H7 (cell line): ENCODE measurements around the gene KRT36. TPM values are rescaled to one million over a fixed set of nuclear protein-coding genes. Genes with fewer than 3 reads are reported as not detected.

Source experiments
- DNase-seq: peaks from one replicate; pipeline ENCODE4 v3.0.0; 2012
- H3K27me3 ChIP-seq: 2 replicates; pipeline ENCODE4 v1.6.0; 2011; ENCODE audit warnings: mild to moderate bottlenecking, low read length; ENCODE audit not compliant: control insufficient read depth, insufficient read depth
- H3K36me3 ChIP-seq: replicated peaks from 2 replicates; pipeline ENCODE4 v1.5.1; 2011; ENCODE audit warnings: low read length; ENCODE audit not compliant: control insufficient read depth, insufficient read depth
- H3K4me3 ChIP-seq: 2 replicates; pipeline ENCODE4 v1.5.1; 2011; ENCODE audit warnings: low read depth, mild to moderate bottlenecking, control low read depth, low read length, moderate library complexity; ENCODE audit not compliant: insufficient read depth
- total RNA-seq: library from RNA; depleted of rRNA; stranded (reverse); fragments of >200 nt; shearing (Covaris generic); gene quantifications from 2 replicates; pipeline ENCODE4 v1.2.3, GENCODE V29; 2014; rRNA removed

KRT36 gene
- total RNA-seq: not detected in 2 replicates

DNA sequence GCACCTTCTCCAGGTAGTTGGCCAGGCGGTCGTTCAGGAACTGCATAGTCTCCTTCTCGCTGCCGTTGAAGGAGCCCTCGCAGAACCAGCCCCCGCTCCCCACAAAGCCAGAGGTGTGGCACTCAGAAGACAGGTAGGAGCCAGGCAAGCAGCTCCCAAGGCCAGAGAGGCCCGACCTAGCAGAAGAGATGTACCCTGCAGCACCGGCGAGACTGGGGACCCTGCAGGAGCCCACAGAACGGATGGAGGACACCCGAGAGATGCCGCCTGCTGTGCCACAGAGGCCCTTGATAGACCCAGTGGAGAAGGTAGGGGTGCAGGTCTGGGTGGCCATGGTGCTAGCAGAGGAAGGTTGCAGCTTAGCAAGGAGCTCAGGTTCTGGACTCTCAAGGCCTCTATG, at the start of gene KRT36:
Gene KRT36, minus strand, starts transcription at position 380 of the 400 bp plus-strand sequence. Its CDS starts 46 bp downstream, at position 334.
- no peak within 1 kb of the TSS for H3K4me3 ChIP-seq
- H3K27me3 ChIP-seq: 0 out of 2 replicates have a peak, but pooled peaks cover 2% of the 10 kb centered on the region
- H3K36me3 ChIP-seq: no peaks in the 10 kb centered on the region
- DNase-seq: no peak

DNA sequence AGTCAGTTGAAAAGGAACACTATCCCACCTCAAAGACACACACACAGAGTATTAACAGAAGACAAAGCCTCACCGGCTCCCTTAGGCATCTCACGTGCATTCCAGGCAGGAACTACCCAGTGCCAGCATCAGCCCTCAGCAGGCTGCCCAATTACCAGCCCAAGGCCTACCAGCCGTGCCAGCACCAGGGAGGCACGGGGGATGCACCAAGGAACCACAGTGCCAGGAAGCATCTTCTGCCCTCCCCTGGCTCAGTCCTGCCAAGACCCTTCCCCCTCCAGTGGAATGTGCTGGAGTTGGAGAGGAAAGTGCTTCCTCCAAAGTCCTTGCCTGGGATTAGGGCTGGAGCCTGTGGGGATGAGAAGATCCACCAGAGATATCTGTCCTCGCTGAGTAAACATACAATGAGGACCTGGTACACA, 49.4 kb upstream of the KRT36 start:
- no peak overlapping the region for H3K4me3 ChIP-seq

DNA sequence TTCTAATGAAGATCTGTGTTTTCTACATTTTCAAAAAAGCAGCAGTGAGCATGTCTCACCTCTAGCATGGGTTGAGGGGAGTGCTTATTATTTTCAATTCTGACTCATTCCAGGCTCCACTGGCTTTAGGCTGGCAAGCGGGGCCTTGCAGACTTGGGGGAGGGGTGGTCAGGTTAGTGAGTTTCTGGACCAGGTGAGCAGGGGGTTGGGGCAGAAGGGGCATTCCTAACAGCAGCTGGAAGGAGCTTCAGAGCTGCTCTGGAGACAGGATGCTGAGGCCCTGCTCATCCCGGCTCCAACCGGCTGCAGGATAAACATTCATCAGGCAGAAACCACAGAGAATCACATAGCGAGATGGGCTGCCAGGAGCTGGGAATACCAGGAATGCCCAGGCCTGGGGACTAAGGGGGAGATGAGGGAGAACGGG, 48.9 kb upstream of the KRT36 start:
- H3K27me3 ChIP-seq: no peaks in the 10 kb centered on the region
- H3K4me3 ChIP-seq: no peak overlapping the region
- DNase-seq: peak; percentile 57
- H3K36me3 ChIP-seq: no peaks in the 10 kb centered on the region

More for the DNA sequence above, 49.4 kb upstream of the KRT36 start:
- peak; percentile 48 for DNase-seq
- no peaks in the 10 kb centered on the region for H3K36me3 ChIP-seq
- H3K27me3 ChIP-seq: no peaks in the 10 kb centered on the region

- H3K4me3 ChIP-seq: no peak overlapping the region
- no peaks in the 10 kb centered on the region for H3K36me3 ChIP-seq
- H3K27me3 ChIP-seq: no peaks in the 10 kb centered on the region
- DNase-seq: no peak
These were observed 48.3 kb upstream of the KRT36 start for GRCh38 chr17:41537990-41538389.

DNA sequence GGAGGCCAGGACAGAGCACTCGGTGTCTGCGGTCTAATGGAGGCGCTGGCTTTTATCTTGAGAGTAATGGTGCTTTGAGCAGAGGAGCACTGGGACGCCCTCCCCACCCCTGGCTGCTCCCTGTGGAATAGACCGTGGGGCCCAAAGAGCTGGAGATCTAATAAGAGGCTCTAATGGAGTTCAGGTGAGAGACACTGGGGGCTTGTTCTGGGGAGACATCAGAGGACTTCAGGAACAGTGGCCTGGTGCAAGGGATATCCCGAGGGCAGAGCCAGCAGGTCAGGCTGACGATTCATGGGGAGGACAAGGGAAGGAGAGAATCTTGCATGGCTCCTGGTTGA, 47.9 kb upstream of the KRT36 start:
- no peak for DNase-seq
- H3K27me3 ChIP-seq: no peaks in the 10 kb centered on the region

DNA sequence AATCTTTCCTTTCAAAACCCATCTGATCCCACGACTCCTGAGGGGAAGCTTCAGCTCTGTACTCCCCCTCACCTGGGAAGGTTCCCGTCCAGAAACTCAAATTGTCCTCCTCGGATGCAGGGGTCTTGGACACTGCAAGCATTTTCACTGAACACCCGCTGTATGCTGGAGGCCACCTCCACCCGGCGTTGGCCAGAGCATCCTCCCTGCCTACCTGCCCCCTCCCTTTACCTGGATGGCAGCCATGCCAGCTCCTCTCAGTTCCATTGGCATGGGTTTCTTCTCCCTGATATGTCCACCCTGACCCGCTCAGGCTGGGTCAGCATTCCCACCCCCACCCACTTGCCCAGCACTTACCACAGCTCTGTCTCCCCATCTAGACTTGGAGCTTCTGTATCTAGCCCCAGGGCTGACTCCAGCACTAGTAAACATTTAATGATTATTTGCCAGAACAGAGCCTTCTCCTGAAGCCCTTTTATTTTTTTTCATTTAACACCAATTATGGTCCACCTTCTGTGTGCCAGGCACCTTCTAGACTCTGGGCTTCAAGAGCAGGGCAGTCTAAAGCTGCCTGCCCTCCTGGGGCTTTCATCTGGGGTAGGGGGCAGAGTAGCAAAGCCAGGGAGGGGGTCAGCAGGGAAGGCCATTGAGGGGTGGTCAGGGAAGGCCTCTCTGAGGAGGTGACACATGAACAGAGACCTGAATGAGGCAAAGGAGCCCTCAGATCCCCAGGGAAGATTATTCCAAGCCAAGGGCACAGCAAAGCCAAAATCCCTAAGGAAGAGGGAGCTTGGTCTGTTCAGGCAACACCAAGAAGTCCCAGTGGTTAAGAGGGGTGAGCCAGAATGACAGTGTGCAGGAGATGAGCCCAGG, 47.3 kb upstream of the KRT36 start:
- H3K27me3 ChIP-seq: no peaks in the 10 kb centered on the region
- H3K36me3 ChIP-seq: no peaks in the 10 kb centered on the region
- no peak overlapping the region for H3K4me3 ChIP-seq
- no peak for DNase-seq

More for the DNA sequence above, 47.9 kb upstream of the KRT36 start:
- Histone ChIP-seq H3K36me3 (no peaks in the 10 kb centered on the region), H3K4me3 (no peak overlapping the region)

DNA sequence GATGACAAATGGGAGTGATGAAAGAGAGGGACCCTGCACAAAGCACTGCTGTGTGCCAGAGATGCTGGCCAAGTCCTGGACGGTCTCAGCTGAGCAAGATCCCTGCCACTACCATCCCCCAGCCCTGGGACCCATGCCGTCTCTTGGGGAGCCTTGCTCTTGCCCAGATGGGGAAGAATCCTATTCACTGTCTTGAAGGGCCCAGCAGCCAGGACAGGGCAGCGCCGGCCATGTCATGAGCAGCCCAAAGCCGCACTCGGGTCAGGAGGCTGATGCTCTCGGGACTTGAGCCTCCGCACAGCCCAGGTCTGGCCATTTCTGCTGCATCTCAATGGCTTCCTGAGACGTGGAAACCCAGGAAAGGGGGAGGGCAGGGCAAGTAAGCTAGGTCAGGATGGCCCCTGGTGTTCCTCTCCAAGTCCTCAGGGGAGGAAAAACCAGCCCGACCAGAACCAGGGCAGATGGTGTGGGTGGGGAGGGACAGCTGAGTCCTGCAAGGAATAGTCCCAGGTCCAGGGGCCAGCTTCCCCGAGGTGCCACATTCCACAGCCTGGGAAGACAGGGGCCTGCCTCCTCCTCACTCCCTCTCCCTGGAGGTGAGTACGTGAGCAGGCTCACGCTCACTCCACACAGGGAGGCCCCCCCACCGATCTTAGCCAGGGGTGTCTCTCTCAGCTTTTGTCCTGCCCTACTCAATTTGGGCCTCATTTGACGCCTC, 46.2 kb upstream of the KRT36 start:
- DNase-seq: no peak
- Histone ChIP-seq H3K4me3 (no peak overlapping the region), H3K36me3 (no peaks in the 10 kb centered on the region), H3K27me3 (peaks cover 1% of the 10 kb centered on the region; the same call in 1 of the 2 replicates)

GRCh38 chr17:41534899-41535546, 45.3 kb upstream of the KRT36 start:
- H3K36me3 ChIP-seq: no peaks in the 10 kb centered on the region
- peak; percentile 26 for DNase-seq
- no peak overlapping the region for H3K4me3 ChIP-seq

GRCh38 chr17:41533613-41534012, 43.9 kb upstream of the KRT36 start:
- no peaks in the 10 kb centered on the region for H3K36me3 ChIP-seq
- DNase-seq: no peak
- H3K27me3 ChIP-seq: peaks cover 2% of the 10 kb centered on the region; the same call in 1 of the 2 replicates
- no peak overlapping the region for H3K4me3 ChIP-seq

More at GRCh38 chr17:41534899-41535546, 45.3 kb upstream of the KRT36 start:
- H3K27me3 ChIP-seq: peaks cover 2% of the 10 kb centered on the region; the same call in 1 of the 2 replicates

- peaks cover 2% of the 10 kb centered on the region; the same call in 1 of the 2 replicates for H3K27me3 ChIP-seq
- DNase-seq: no peak
- H3K4me3 ChIP-seq: no peak overlapping the region
- no peaks in the 10 kb centered on the region for H3K36me3 ChIP-seq
These were observed 43.3 kb upstream of the KRT36 start for GRCh38 chr17:41532947-41533570.

GRCh38 chr17:41531993-41532392, 42.3 kb upstream of the KRT36 start:
- no peak overlapping the region for H3K4me3 ChIP-seq
- no peak for DNase-seq
- no peaks in the 10 kb centered on the region for H3K36me3 ChIP-seq
- H3K27me3 ChIP-seq: peaks cover 13% of the 10 kb centered on the region; the same call in 1 of the 2 replicates

- DNase-seq: no peak
- Histone ChIP-seq H3K27me3 (peaks cover 14% of the 10 kb centered on the region; the same call in 1 of the 2 replicates), H3K36me3 (no peaks in the 10 kb centered on the region), H3K4me3 (no peak overlapping the region)
These were observed 40.6 kb upstream of the KRT36 start for GRCh38 chr17:41530062-41531048.

DNA sequence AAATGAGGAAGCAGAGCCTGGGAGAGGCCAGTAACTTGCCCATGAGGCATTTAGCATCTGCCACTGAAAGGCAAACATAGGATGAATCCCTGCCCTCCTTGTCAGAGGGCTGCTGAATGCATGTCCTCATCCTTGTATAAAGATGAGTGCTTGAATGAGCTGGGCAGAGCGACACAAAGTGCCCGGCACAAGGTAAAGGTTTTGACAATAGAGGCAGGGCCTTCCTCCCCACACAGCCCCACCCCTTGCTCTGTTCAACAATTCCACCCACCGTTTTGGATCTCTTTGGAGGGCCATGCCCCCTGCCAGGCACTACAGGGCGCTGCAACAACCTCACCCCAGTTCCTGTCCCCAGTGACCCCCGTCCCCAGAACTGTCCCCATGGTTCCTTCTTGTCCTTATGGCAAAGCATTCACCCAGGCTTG, 39.8 kb upstream of the KRT36 start:
- H3K4me3 ChIP-seq: no peak overlapping the region
- no peak for DNase-seq
- peaks cover 2% of the 10 kb centered on the region for H3K36me3 ChIP-seq
- H3K27me3 ChIP-seq: peaks cover 14% of the 10 kb centered on the region; the same call in 1 of the 2 replicates
